Natural killer cell (primary cell): ENCODE measurements around the gene RPL3. TPM values are rescaled to one million over a fixed set of nuclear protein-coding genes. Genes with fewer than 3 reads are reported as not detected.

Experiments
- ATAC-seq, 3 donors: fragments of 150-1000 bp in 2 of 3; fragments of 200-7000 bp in 1 of 3; cut with Tn5 transposase; 1 replicate in 1 of 3; 2 replicates in 2 of 3; pipeline ENCODE4 v1.10.0; 2021; ENCODE audit warnings: mild to moderate bottlenecking in 2 of 3, moderate library complexity in 2 of 3
- DNase-seq, 2 donors: peaks; one replicate each; pipeline versions ENCODE4 v3.0.0 to v3.0.0-alpha.2; 2013 to 2021; ENCODE audit warnings: mixed read lengths in 1 of 2
- H3K27ac ChIP-seq: one replicate; pipeline ENCODE4 v1.5.1; 2013; ENCODE audit warnings: mild to moderate bottlenecking, low read length
- H3K27me3 ChIP-seq: one replicate; pipeline ENCODE4 v1.6.1; 2013; ENCODE audit warnings: low read length; ENCODE audit not compliant: control insufficient read depth, insufficient read depth
- H3K36me3 ChIP-seq: one replicate; pipeline ENCODE4 v1.6.1; 2013; ENCODE audit warnings: low read length; ENCODE audit not compliant: control insufficient read depth, insufficient read depth
- H3K4me1 ChIP-seq: one replicate; pipeline ENCODE4 v1.6.1; 2013; ENCODE audit warnings: low read length; ENCODE audit not compliant: control insufficient read depth, insufficient read depth
- H3K4me3 ChIP-seq: one replicate; pipeline ENCODE4 v1.5.1; 2013; ENCODE audit warnings: low read length
- H3K9me3 ChIP-seq: one replicate; pipeline ENCODE4 v1.6.1; 2013; ENCODE audit warnings: low read length; ENCODE audit not compliant: control insufficient read depth, insufficient read depth
- H3K27ac Mint-ChIP-seq, 2 donors: one replicate each; pipeline ENCODE4 v1.8.0; 2022; ENCODE audit warnings: mild to moderate bottlenecking in 2 of 2, mixed read lengths in 2 of 2, moderate library complexity in 1 of 2
- H3K27me3 Mint-ChIP-seq, 2 donors: one replicate each; pipeline ENCODE4 v1.8.0; 2022; ENCODE audit warnings: low read depth in 2 of 2, mixed read lengths in 2 of 2
- H3K36me3 Mint-ChIP-seq: one replicate; pipeline ENCODE4 v1.8.0; 2022; ENCODE audit warnings: mixed read lengths
- H3K4me1 Mint-ChIP-seq, 2 donors: one replicate each; pipeline ENCODE4 v1.8.0; 2022; ENCODE audit warnings: mixed read lengths in 2 of 2
- H3K4me3 Mint-ChIP-seq: one replicate; pipeline ENCODE4 v1.8.0; 2022; ENCODE audit warnings: mild to moderate bottlenecking, moderate library complexity, mixed read lengths
- H3K9me3 Mint-ChIP-seq, 2 donors: one replicate each; pipeline ENCODE4 v1.8.0; 2022; ENCODE audit warnings: mixed read lengths in 2 of 2
- CTCF ChIP-seq: fragments of 200-600 bp; IDR thresholded peaks from one replicate; pipeline ENCODE4 v1.8.0; 2022; ENCODE audit warnings: antibody characterized with exemption
- WGBS: methylation state at CpG from one replicate; pipeline ENCODE4 v1.1.7; 2013; ENCODE audit warnings: missing lambda C conversion rate; ENCODE audit not compliant: insufficient coverage; 5-methylcytosine and 5-hydroxymethylcytosine counted together
- intact Hi-C: fragments of 100-400 bp; cut with micrococcal nuclease; formaldehyde crosslinking; loops from one replicate; pipeline ENCODE4 v1.14.2; 2022
- total RNA-seq, 4 donors: library from RNA; stranded (reverse); fragments of 120-200 nt in 1 of 4; gene quantifications; one replicate each; pipeline versions ENCODE4 v1.2.3 to v1.2.4, GENCODE V29; 2013 to 2022

The RPL3 gene
- total RNA-seq, 3 donors from 2014 or later (not counting 1 experiment from before 2014, with no cell fraction given): 1,534 to 1,757 (median 1,614) TPM

DNA sequence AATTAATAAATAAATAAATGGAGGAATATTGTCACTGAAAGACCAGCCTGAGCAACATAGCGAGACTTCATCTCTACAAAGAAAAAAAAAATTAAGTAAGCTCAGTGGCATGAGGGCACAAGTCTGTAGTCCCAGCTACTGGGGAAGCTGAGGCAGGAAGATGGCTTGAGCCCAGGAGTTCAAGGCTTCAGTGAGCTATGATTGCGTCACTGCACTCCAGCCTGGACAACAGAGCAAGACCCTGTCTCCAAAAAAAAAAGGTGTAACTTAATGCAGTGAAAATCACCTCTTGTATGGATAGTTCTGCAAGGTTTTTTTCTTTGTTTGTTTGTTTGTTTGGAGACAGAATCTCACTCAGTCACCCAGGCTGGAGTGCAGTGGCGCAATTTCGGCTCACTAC is 25.8 kb upstream of the RPL3 start:
- Mint-ChIP-seq H3K36me3 (no peaks in the 10 kb centered on the region), H3K27ac (no peak overlapping the region), H3K27me3 (peaks cover 16 to 22% of the 10 kb centered on the region in 2 donors), H3K4me3 (no peak overlapping the region), H3K9me3 (no peaks in the 10 kb centered on the region), H3K4me1 (peaks cover 12 to 15% of the 10 kb centered on the region in 2 donors)
- peaks cover 3% of the 10 kb centered on the region for H3K27me3 ChIP-seq
- 86% methylated on average over 3 of the region's 4 CpGs for WGBS
- no peak overlapping the region for H3K27ac ChIP-seq
- no peaks in the 10 kb centered on the region for H3K36me3 ChIP-seq
- H3K9me3 ChIP-seq: no peaks in the 10 kb centered on the region
- intact Hi-C loops: no loop called here
- DNase-seq (no peak), ATAC-seq (no peak)
- peaks cover 13% of the 10 kb centered on the region for H3K4me1 ChIP-seq
- TF ChIP-seq CTCF: no peak
- no peak overlapping the region for H3K4me3 ChIP-seq

DNA sequence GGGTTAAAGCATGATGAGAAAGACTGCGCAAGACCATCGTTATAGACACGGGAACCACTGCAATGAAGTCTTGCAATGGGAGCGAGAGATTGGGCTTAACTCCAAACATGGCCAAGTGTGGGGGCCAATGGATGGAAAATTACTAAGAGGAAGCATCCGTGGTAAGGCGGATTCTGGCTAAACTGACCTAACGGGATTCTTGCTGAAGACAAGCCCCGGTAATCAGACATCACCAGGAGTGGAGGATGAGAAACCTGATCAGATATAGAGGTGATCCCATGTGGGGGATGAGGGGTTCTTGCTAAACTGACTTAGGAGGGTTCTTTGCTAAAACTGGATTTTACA is 24.6 kb upstream of the RPL3 start:
- H3K4me1 Mint-ChIP-seq: peaks cover 7 to 9% of the 10 kb centered on the region in 2 donors
- no peak for ATAC-seq
- Histone ChIP-seq H3K4me3 (no peak overlapping the region), H3K27ac (no peak overlapping the region), H3K9me3 (no peaks in the 10 kb centered on the region), H3K27me3 (peaks cover 1% of the 10 kb centered on the region), H3K4me1 (peaks cover 6% of the 10 kb centered on the region), H3K36me3 (no peaks in the 10 kb centered on the region)
- intact Hi-C loops: no loop called here
- 83% methylated on average over 8 of the region's 8 CpGs for WGBS
- no peak overlapping the region for H3K27ac Mint-ChIP-seq
- peaks cover 16 to 22% of the 10 kb centered on the region in 2 donors for H3K27me3 Mint-ChIP-seq
- TF ChIP-seq CTCF: no peak
- no peak overlapping the region for H3K4me3 Mint-ChIP-seq
- H3K9me3 Mint-ChIP-seq: no peaks in the 10 kb centered on the region
- no peaks in the 10 kb centered on the region for H3K36me3 Mint-ChIP-seq
- DNase-seq: no peak

- ATAC-seq: peak; percentile 61 to 84 (median 78)
- Mint-ChIP-seq H3K4me3 (no peak overlapping the region), H3K27ac (no peak overlapping the region)
Observed at GRCh38 chr22:39343259-39344045, 24.0 kb upstream of the RPL3 start.

More at GRCh38 chr22:39343259-39344045, 24.0 kb upstream of the RPL3 start:
- Mint-ChIP-seq H3K9me3 (no peaks in the 10 kb centered on the region), H3K36me3 (no peaks in the 10 kb centered on the region), H3K4me1 (peaks cover 5 to 6% of the 10 kb centered on the region in 2 donors), H3K27me3 (peaks cover 16 to 22% of the 10 kb centered on the region in 2 donors)
- Histone ChIP-seq H3K27ac (no peak overlapping the region), H3K36me3 (no peaks in the 10 kb centered on the region), H3K9me3 (no peaks in the 10 kb centered on the region), H3K27me3 (no peaks in the 10 kb centered on the region), H3K4me1 (peaks cover under 1% of the 10 kb centered on the region), H3K4me3 (no peak overlapping the region)
- intact Hi-C loops: loop anchor here (2.0 kb wide), 1 partner anchor 187 kb away; no protein-coding TSS in a partner anchor
- 16% methylated on average over 8 of the region's 15 CpGs for WGBS
- DNase-seq: peak; percentile 33 to 78
- TF ChIP-seq CTCF: peak; percentile 63
